ENCODE measurements around the gene WFIKKN1.

GRCh38 chr16:658679-659571 is 28.1 kb downstream of the WFIKKN1 start:
- TF ChIP-seq POLR2AphosphoS5 (IDR thresholded peaks at IDR 0.05), result no peak
- TF ChIP-seq CTCF (IDR thresholded peaks at IDR 0.05 in 8 of 11, conservative IDR thresholded peaks at IDR 0.05 in 3 of 11), result no peak
- no peak for TF ChIP-seq POLR2A (IDR thresholded peaks at IDR 0.05)

Data from spleen (tissue), 7 donors.